K562 (cell line): ENCODE data around the gene NRM. TPM values are rescaled to one million over a fixed set of nuclear protein-coding genes. Genes with fewer than 3 reads are reported as not detected.
A peak's percentile ranks its signal among the peaks of the same experiment; 100 is the strongest.

Source experiments
- BRD4 ChIP-seq: fragments of 200-600 bp; sonication (generic); IDR thresholded peaks from 2 replicates; pipeline ENCODE4 v1.6.1; 2017; ENCODE audit warnings: inconsistent platforms
- DNMT1 ChIP-seq: fragments of 450-650 bp; IDR thresholded peaks from 2 replicates; pipeline ENCODE4 v1.6.1; 2016; ENCODE audit warnings: antibody characterized with exemption, mild to moderate bottlenecking
- ERF ChIP-seq: fragments of 450-650 bp; formaldehyde crosslinking; IDR thresholded peaks from 2 replicates; pipeline ENCODE4 v1.4.0; 2020; ENCODE audit warnings: mild to moderate bottlenecking, mixed read lengths
- ETV6 ChIP-seq, 3 experiments: fragments of 150-350 bp in 1 of 3; sonication (generic) in 1 of 3; formaldehyde crosslinking in 1 of 3; IDR thresholded peaks; 2 replicates each; pipeline versions ENCODE4 v1.6.1 to v1.8.0; 2014 to 2022; ENCODE audit warnings: borderline replicate concordance in 2 of 3, low read depth in 2 of 3, antibody characterized with exemption in 1 of 3, low read length in 1 of 3, mild to moderate bottlenecking in 1 of 3, missing genetic modification reagents in 1 of 3
- EZH2 ChIP-seq: IDR thresholded peaks from 2 replicates; pipeline ENCODE4 v1.6.1; 2012; ENCODE audit warnings: low read depth, mild to moderate bottlenecking, inconsistent platforms, low read length, borderline replicate concordance
- FOS ChIP-seq: IDR thresholded peaks from 3 replicates; pipeline ENCODE4 v1.6.1; 2011; ENCODE audit not compliant: insufficient read length; ENCODE audit errors: extremely low read depth
- FOXJ2 ChIP-seq: fragments of 200-800 bp; sonication (Bioruptor generic); IDR thresholded peaks from 2 replicates; pipeline ENCODE4 v1.6.1; 2016; ENCODE audit warnings: missing genetic modification characterization, missing compliant biosample characterization
- GABPA ChIP-seq: fragments of 200-800 bp; sonication (Bioruptor generic); conservative IDR thresholded peaks from 2 replicates; pipeline ENCODE4 v1.6.1; 2016; ENCODE audit warnings: low read depth, missing genetic modification characterization, missing compliant biosample characterization
- GTF2E2 ChIP-seq: fragments of 200-800 bp; sonication (Bioruptor generic); IDR thresholded peaks from 2 replicates; pipeline ENCODE4 v1.6.1; 2016; ENCODE audit warnings: missing genetic modification characterization, missing compliant biosample characterization
- GTF2F1 ChIP-seq: IDR thresholded peaks from 2 replicates; pipeline ENCODE4 v1.6.1; 2011; ENCODE audit warnings: low read depth, low read length, improper control_type of control experiment
- HDGF ChIP-seq: fragments of 450-650 bp; IDR thresholded peaks from 2 replicates; pipeline ENCODE4 v1.6.1; 2016
- HSF4 ChIP-seq: fragments of 250-450 bp; sonication (Bioruptor Pico); IDR thresholded peaks from 2 replicates; pipeline ENCODE4 v2.1.2; 2022; ENCODE audit warnings: mild to moderate bottlenecking, moderate library complexity, borderline replicate concordance
- MCM7 ChIP-seq, 2 experiments: fragments of 450-650 bp; IDR thresholded peaks; 2 replicates each; pipeline ENCODE4 v1.6.1; 2016 to 2018
- MEF2D ChIP-seq: conservative IDR thresholded peaks from 2 replicates; pipeline ENCODE4 v1.6.1; 2016; ENCODE audit warnings: low read depth, missing genetic modification characterization, missing compliant biosample characterization
- MLX ChIP-seq, 2 experiments: fragments of 450-650 bp in 1 of 2; sonication (generic) in 1 of 2; formaldehyde crosslinking; conservative IDR thresholded peaks; 2 replicates each; pipeline versions ENCODE4 v1.4.0 to v1.8.1; 2020 to 2022; ENCODE audit warnings: mild to moderate bottlenecking in 1 of 2, missing genetic modification reagents in 1 of 2
- NCOR1 ChIP-seq: fragments of 450-650 bp; IDR thresholded peaks from 2 replicates; pipeline ENCODE4 v1.6.1; 2016; ENCODE audit warnings: mild to moderate bottlenecking, moderate library complexity
- NELFE ChIP-seq: IDR thresholded peaks from 2 replicates; pipeline ENCODE4 v1.6.1; 2011; ENCODE audit warnings: mild to moderate bottlenecking; ENCODE audit not compliant: insufficient read depth, insufficient read length
- NEUROD1 ChIP-seq: fragments of 150-350 bp; IDR thresholded peaks from 2 replicates; pipeline ENCODE4 v1.6.1; 2014; ENCODE audit warnings: borderline replicate concordance, low read length, low read depth; ENCODE audit not compliant: partially characterized antibody
- NR2C2 ChIP-seq, 2 experiments: fragments of 200-800 bp in 1 of 2; sonication (Bioruptor generic) in 1 of 2; sonication (generic) in 1 of 2; formaldehyde crosslinking in 1 of 2; IDR thresholded peaks; 2 replicates each; pipeline versions ENCODE4 v1.6.1 to v1.8.0; 2016 to 2022; ENCODE audit warnings: mild to moderate bottlenecking in 1 of 2, missing compliant biosample characterization in 1 of 2, missing genetic modification characterization in 1 of 2, missing genetic modification reagents in 1 of 2
- PHF8 ChIP-seq: fragments of 200-600 bp; sonication (generic); IDR thresholded peaks from 2 replicates; pipeline ENCODE4 v1.6.1; 2012; ENCODE audit warnings: mixed run types, mild to moderate bottlenecking, inconsistent platforms, low read length, moderate library complexity, borderline replicate concordance
- PURB ChIP-seq: sonication (generic); formaldehyde crosslinking; IDR thresholded peaks from 2 replicates; pipeline ENCODE4 v1.9.0; 2021; ENCODE audit warnings: low read depth, mild to moderate bottlenecking, missing genetic modification reagents
- RBFOX2 ChIP-seq: fragments of 200-400 bp; formaldehyde crosslinking; IDR thresholded peaks from 2 replicates; pipeline ENCODE4 v1.6.1; 2017; ENCODE audit warnings: low read depth, mild to moderate bottlenecking, low read length, moderate library complexity
- SP2 ChIP-seq: IDR thresholded peaks from 2 replicates; pipeline ENCODE4 v1.6.1; 2011; ENCODE audit warnings: mild to moderate bottlenecking, low read depth, low read length, moderate library complexity; ENCODE audit not compliant: poor library complexity, severe bottlenecking; ENCODE audit errors: extremely low read depth
- TBP ChIP-seq: optimal IDR thresholded peaks from 2 replicates; pipeline ENCODE3; 2011; ENCODE audit warnings: low read depth, low read length, improper control_type of control experiment
- TCF3 ChIP-seq: sonication (generic); formaldehyde crosslinking; IDR thresholded peaks from 2 replicates; pipeline ENCODE4 v1.4.0; 2020; ENCODE audit warnings: mild to moderate bottlenecking, missing genetic modification reagents
- ZNF449 ChIP-seq: fragments of 250-450 bp; sonication (Bioruptor Pico); IDR thresholded peaks from 2 replicates; pipeline ENCODE4 v1.8.0; 2022; ENCODE audit warnings: moderate library complexity, mild to moderate bottlenecking, inconsistent platforms
- polyA plus RNA-seq, 8 experiments: library from polyadenylated mRNA; depleted of rRNA in 4 of 8; stranded (reverse) in 5 of 8; unstranded in 3 of 8; fragments of >200 nt; fragmentation: Nextera tagmentation in 2 of 8; fragmentation: Illumina TruSeq in 1 of 8; extraction: Ambion mirVana in 2 of 8; extraction: Trizol in 1 of 8; gene quantifications; 2 replicates each; pipeline versions ENCODE4 v1.2.1 to v1.2.3, GENCODE V29; 2011 to 2014; ENCODE audit warnings: inconsistent platforms in 1 of 8, missing spikeins in 1 of 8
- total RNA-seq, 7 experiments: library from RNA; depleted of rRNA in 6 of 7; stranded (reverse); fragments of >200 nt in 6 of 7; fragmentation: Illumina TruSeq in 2 of 7; extraction: Trizol in 2 of 7; gene quantifications; 2 replicates each; pipeline versions ENCODE4 v1.2.1 to v1.2.3, GENCODE V29; 2011 to 2021; ENCODE audit warnings: low replicate concordance in 1 of 7

The NRM gene
- total and polyA plus RNA-seq, 9 of the 15 experiments (the other 6 are each of a cell fraction or from before 2014, with no cell fraction given), result 9.7 to 58.2 (median 18.1) TPM

- TF ChIP-seq NEUROD1, result peak; percentile 11
- no peak for TF ChIP-seq PURB (CRISPR knock-in tag)
- peak; percentile 91; the same call in 1 of the 2 replicates for TF ChIP-seq ERF (CRISPR knock-in tag)
- 0 out of 2 replicates have a peak, but pooled peaks have one; percentile 19 for TF ChIP-seq GTF2F1
- TF ChIP-seq BRD4, result peak; percentile 89
- TF ChIP-seq TCF3 (CRISPR knock-in tag), result peak; percentile 26; the same call in 1 of the 2 replicates
- TF ChIP-seq FOS, result peak; percentile 59
- TF ChIP-seq MLX (CRISPR knock-in tag; conservative IDR thresholded peaks at IDR 0.05), result no peak
- TF ChIP-seq SP2, result no peak
- no peak for TF ChIP-seq EZH2
- peak; percentile 42; the same call in 1 of the 2 replicates for TF ChIP-seq PHF8
- TF ChIP-seq NELFE, result no peak
- peak; percentile 95 to 98 for TF ChIP-seq ETV6 (IDR thresholded peaks at IDR 0.05; ENCODE audit: borderline replicate concordance in 1 of 2, low read depth in 2 of 2, low read length in 1 of 2)
- TF ChIP-seq ETV6 (CRISPR knock-in tag; IDR thresholded peaks at IDR 0.05; ENCODE audit: borderline replicate concordance), result no peak
- 0 out of 2 replicates have a peak, but pooled peaks have one; percentile 47 for TF ChIP-seq MEF2D
- TF ChIP-seq NCOR1, result no peak
- TF ChIP-seq GABPA, result peak; percentile 96
- peak; percentile 91 for TF ChIP-seq RBFOX2
- no peak for TF ChIP-seq HSF4
- peak; percentile 62 for TF ChIP-seq TBP
- 0 out of 2 replicates have a peak, but pooled peaks have one; percentile 25 for TF ChIP-seq HDGF
- peak; percentile 94; the same call in 1 of the 2 replicates for TF ChIP-seq ZNF449 (CRISPR knock-in tag)
- 0 out of 2 replicates have a peak, but pooled peaks have one; percentile 56 for TF ChIP-seq NR2C2 (CRISPR knock-in tag; IDR thresholded peaks at IDR 0.05)
- TF ChIP-seq NR2C2 (tag; IDR thresholded peaks at IDR 0.05), result peak; percentile 91
- no peak for TF ChIP-seq MCM7 (IDR thresholded peaks at IDR 0.05)
- peak; percentile 80 for TF ChIP-seq DNMT1
- TF ChIP-seq GTF2E2 (tag), result peak; percentile 89
- TF ChIP-seq FOXJ2 (tag), result no peak
Observed at GRCh38 chr6:30682143-30683117, 8.4 kb downstream of the NRM start (continued).
